ENCODE results near the gene PFKFB1.

DNA sequence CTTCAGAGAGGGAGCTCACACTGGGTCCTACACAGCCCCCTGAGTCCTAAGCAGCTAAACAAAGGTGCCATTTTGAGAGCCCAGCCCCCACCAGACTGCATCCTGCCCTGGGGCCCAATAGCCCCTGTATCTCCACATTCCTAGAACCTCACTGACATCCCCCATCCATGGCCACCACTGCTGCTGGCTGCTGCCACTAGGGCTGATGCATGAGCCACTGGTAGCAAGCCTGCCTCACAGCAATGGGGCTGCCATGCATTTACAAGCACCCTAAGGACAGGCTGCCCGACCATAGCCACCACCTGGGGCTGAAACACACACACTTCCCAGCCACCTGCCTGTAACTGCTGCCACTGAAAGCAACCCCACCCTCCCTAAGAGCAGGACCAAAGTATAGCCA, 99.8 kb downstream of the PFKFB1 start:
- TF ChIP-seq POLR2AphosphoS5 (IDR thresholded peaks at IDR 0.05; ENCODE audit: borderline replicate concordance, low read depth, low read length) (no peak), EZH2 (IDR thresholded peaks at IDR 0.05) (no peak), FOXP2 (optimal IDR thresholded peaks at IDR 0.05; ENCODE audit: control extremely low read depth, extremely low read length, insufficient read depth) (no peak)

Data from SK-N-MC (cell line).